Rectal smooth muscle tissue (tissue), 1 donor: ENCODE measurements around the gene LHFPL2.
A peak's percentile ranks its signal among the peaks of the same experiment; 100 is the strongest.

ENCODE experiments used
- H3K27ac ChIP-seq: one replicate; pipeline ENCODE4 v1.7.0; 2013; ENCODE audit warnings: low read depth, low read length, inconsistent platforms
- H3K27me3 ChIP-seq: one replicate; pipeline ENCODE4 v1.7.0; 2013; ENCODE audit warnings: low read length; ENCODE audit not compliant: control insufficient read depth, insufficient read depth
- H3K36me3 ChIP-seq: one replicate; pipeline ENCODE4 v1.7.0; 2013; ENCODE audit warnings: low read length; ENCODE audit not compliant: control insufficient read depth, insufficient read depth
- H3K4me1 ChIP-seq: one replicate; pipeline ENCODE4 v1.7.0; 2013; ENCODE audit warnings: low read length; ENCODE audit not compliant: control insufficient read depth, insufficient read depth
- H3K4me3 ChIP-seq: one replicate; pipeline ENCODE4 v1.7.0; 2013; ENCODE audit warnings: low read length
- H3K9ac ChIP-seq: one replicate; pipeline ENCODE4 v1.7.0; 2013; ENCODE audit warnings: low read length

Gene LHFPL2

GRCh38 chr5:78501411-78502352 lies 146.9 kb downstream of the LHFPL2 start:
- peak overlapping the region; percentile 38 for H3K27ac ChIP-seq
- no peaks in the 10 kb centered on the region for H3K27me3 ChIP-seq
- no peak overlapping the region for H3K9ac ChIP-seq
- no peak overlapping the region for H3K4me3 ChIP-seq
- H3K4me1 ChIP-seq: peaks cover 44% of the 10 kb centered on the region
- no peaks in the 10 kb centered on the region for H3K36me3 ChIP-seq

- Histone ChIP-seq H3K9ac (no peak overlapping the region), H3K27me3 (no peaks in the 10 kb centered on the region), H3K36me3 (no peaks in the 10 kb centered on the region), H3K27ac (no peak overlapping the region), H3K4me3 (no peak overlapping the region), H3K4me1 (peaks cover 35% of the 10 kb centered on the region)
Measured at GRCh38 chr5:78500871-78501270, 147.7 kb downstream of the LHFPL2 start.

GRCh38 chr5:78500028-78500427 lies 148.5 kb downstream of the LHFPL2 start:
- H3K27me3 ChIP-seq: no peaks in the 10 kb centered on the region
- peaks cover 27% of the 10 kb centered on the region for H3K4me1 ChIP-seq
- no peak overlapping the region for H3K4me3 ChIP-seq
- H3K36me3 ChIP-seq: no peaks in the 10 kb centered on the region
- H3K27ac ChIP-seq: no peak overlapping the region
- H3K9ac ChIP-seq: no peak overlapping the region

GRCh38 chr5:78499485-78499884 lies 149.1 kb downstream of the LHFPL2 start:
- no peak overlapping the region for H3K27ac ChIP-seq
- H3K36me3 ChIP-seq: no peaks in the 10 kb centered on the region
- H3K4me3 ChIP-seq: no peak overlapping the region
- no peak overlapping the region for H3K9ac ChIP-seq
- H3K4me1 ChIP-seq: peaks cover 22% of the 10 kb centered on the region
- no peaks in the 10 kb centered on the region for H3K27me3 ChIP-seq

- H3K4me3 ChIP-seq: peak overlapping the region; percentile 2
- no peak overlapping the region for H3K9ac ChIP-seq
- H3K27ac ChIP-seq: no peak overlapping the region
- H3K4me1 ChIP-seq: peaks cover 14% of the 10 kb centered on the region
- H3K36me3 ChIP-seq: no peaks in the 10 kb centered on the region
- H3K27me3 ChIP-seq: no peaks in the 10 kb centered on the region
Measured at GRCh38 chr5:78497573-78498533, 150.7 kb downstream of the LHFPL2 start.

GRCh38 chr5:78496373-78496772 lies 152.2 kb downstream of the LHFPL2 start:
- no peaks in the 10 kb centered on the region for H3K36me3 ChIP-seq
- H3K4me3 ChIP-seq: no peak overlapping the region
- no peak overlapping the region for H3K9ac ChIP-seq
- no peaks in the 10 kb centered on the region for H3K27me3 ChIP-seq
- H3K27ac ChIP-seq: no peak overlapping the region
- peaks cover 8% of the 10 kb centered on the region for H3K4me1 ChIP-seq

GRCh38 chr5:78495800-78496199 lies 152.8 kb downstream of the LHFPL2 start:
- no peak overlapping the region for H3K27ac ChIP-seq
- H3K36me3 ChIP-seq: no peaks in the 10 kb centered on the region
- H3K4me3 ChIP-seq: no peak overlapping the region
- H3K4me1 ChIP-seq: peaks cover 8% of the 10 kb centered on the region
- no peak overlapping the region for H3K9ac ChIP-seq
- no peaks in the 10 kb centered on the region for H3K27me3 ChIP-seq

- H3K4me1 ChIP-seq: peaks cover 3% of the 10 kb centered on the region
- no peak overlapping the region for H3K4me3 ChIP-seq
- no peak overlapping the region for H3K9ac ChIP-seq
- H3K27me3 ChIP-seq: no peaks in the 10 kb centered on the region
- no peak overlapping the region for H3K27ac ChIP-seq
- H3K36me3 ChIP-seq: peaks cover 7% of the 10 kb centered on the region
Measured at GRCh38 chr5:78492650-78493049, 155.9 kb downstream of the LHFPL2 start.

- Histone ChIP-seq H3K27ac (no peak overlapping the region), H3K4me1 (no peaks in the 10 kb centered on the region), H3K4me3 (no peak overlapping the region), H3K9ac (no peak overlapping the region), H3K36me3 (peaks cover 7% of the 10 kb centered on the region), H3K27me3 (no peaks in the 10 kb centered on the region)
Measured at GRCh38 chr5:78492224-78492623, 156.3 kb downstream of the LHFPL2 start.

- H3K27me3 ChIP-seq: no peaks in the 10 kb centered on the region
- no peak overlapping the region for H3K9ac ChIP-seq
- peaks cover 7% of the 10 kb centered on the region for H3K36me3 ChIP-seq
- no peak overlapping the region for H3K4me3 ChIP-seq
- no peaks in the 10 kb centered on the region for H3K4me1 ChIP-seq
- H3K27ac ChIP-seq: no peak overlapping the region
Measured at GRCh38 chr5:78490709-78491485, 157.7 kb downstream of the LHFPL2 start.

GRCh38 chr5:78487846-78488245 lies 160.7 kb downstream of the LHFPL2 start:
- H3K4me3 ChIP-seq: no peak overlapping the region
- H3K27ac ChIP-seq: no peak overlapping the region
- no peaks in the 10 kb centered on the region for H3K4me1 ChIP-seq
- peaks cover 7% of the 10 kb centered on the region for H3K36me3 ChIP-seq
- H3K27me3 ChIP-seq: no peaks in the 10 kb centered on the region
- no peak overlapping the region for H3K9ac ChIP-seq

GRCh38 chr5:78486218-78486617 lies 162.4 kb downstream of the LHFPL2 start:
- Histone ChIP-seq H3K4me3 (no peak overlapping the region), H3K9ac (no peak overlapping the region), H3K27ac (no peak overlapping the region), H3K36me3 (peaks cover 7% of the 10 kb centered on the region), H3K27me3 (no peaks in the 10 kb centered on the region), H3K4me1 (no peaks in the 10 kb centered on the region)
